HG02981 (cell line): ENCODE measurements around the gene EN2.

ENCODE experiments used
- ATAC-seq: cut with Tn5 transposase; IDR thresholded peaks from one replicate; pipeline ENCODE4 v1.9.1; 2021; ENCODE audit warnings: mild to moderate bottlenecking, moderate library complexity; ENCODE audit not compliant: unreplicated experiment

Gene EN2

DNA sequence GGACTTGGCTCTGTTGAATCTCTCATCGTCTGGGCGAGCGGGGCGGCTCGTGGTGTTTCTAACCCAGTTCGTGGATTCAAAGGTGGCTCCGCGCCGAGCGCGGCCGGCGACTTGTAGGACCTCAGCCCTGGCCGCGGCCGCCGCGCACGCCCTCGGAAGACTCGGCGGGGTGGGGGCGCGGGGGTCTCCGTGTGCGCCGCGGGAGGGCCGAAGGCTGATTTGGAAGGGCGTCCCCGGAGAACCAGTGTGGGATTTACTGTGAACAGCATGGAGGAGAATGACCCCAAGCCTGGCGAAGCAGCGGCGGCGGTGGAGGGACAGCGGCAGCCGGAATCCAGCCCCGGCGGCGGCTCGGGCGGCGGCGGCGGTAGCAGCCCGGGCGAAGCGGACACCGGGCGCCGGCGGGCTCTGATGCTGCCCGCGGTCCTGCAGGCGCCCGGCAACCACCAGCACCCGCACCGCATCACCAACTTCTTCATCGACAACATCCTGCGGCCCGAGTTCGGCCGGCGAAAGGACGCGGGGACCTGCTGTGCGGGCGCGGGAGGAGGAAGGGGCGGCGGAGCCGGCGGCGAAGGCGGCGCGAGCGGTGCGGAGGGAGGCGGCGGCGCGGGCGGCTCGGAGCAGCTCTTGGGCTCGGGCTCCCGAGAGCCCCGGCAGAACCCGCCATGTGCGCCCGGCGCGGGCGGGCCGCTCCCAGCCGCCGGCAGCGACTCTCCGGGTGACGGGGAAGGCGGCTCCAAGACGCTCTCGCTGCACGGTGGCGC, at the start of gene EN2:
EN2 (plus strand) TSS at position 19 of the 767 bp plus-strand sequence; CDS start at position 268, 249 bp downstream.
- ATAC-seq: no peak

GRCh38 chr7:155408651-155409586, 49.0 kb upstream of the EN2 start:
- no peak for ATAC-seq

- ATAC-seq: no peak
Measured at GRCh38 chr7:155409980-155410379, 47.9 kb upstream of the EN2 start.

DNA sequence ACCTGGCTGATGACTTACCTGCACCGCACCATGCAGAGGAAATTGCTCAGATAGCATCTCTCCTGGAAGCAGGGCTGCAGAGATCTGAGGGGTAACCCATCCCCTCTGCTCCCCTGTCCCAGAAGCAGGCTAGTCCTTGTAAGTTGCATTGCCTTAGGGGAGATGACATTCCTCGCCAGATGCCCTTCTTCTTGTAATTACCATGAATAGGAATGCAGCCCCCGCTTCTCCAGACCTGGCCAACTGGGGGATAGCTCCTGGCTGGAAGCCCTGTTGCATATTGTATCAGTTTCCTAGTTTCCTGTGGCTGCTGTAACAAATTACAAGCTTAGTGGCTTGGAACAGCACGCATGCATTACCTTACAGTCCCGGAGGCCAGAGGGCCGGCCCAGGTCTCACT, 47.5 kb upstream of the EN2 start:
- ATAC-seq: no peak

DNA sequence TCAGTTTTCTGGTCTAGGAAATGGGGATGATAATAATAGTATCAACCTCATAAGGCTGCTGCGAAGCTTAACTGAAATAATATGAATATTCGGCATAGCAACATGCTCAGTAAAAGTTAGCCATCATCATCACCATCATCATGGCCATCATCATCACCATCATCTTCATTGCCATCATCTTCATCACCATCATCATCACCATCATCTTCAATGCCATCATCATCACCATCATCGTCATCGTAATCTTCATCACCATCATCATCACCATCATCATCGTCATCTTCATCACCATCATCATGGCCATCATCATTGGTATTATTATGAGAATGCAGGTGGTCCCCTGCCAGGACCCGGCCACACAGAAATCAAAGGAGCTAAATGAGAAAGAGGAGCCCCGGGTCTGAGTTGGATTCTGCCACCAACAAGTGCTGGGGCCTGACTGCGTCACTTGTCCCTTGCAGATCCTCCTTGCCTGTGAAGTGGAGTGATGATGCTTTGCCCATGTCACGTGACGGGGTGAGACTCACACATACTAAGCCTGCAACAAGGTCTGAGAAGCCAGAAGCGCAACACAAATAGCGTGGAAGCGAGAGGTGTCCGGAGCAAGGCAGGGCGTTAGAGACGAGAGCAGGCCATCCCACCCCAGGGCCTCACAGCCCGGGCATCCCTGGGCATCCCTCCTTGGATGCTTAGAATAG, 46.1 kb upstream of the EN2 start:
- no peak for ATAC-seq

DNA sequence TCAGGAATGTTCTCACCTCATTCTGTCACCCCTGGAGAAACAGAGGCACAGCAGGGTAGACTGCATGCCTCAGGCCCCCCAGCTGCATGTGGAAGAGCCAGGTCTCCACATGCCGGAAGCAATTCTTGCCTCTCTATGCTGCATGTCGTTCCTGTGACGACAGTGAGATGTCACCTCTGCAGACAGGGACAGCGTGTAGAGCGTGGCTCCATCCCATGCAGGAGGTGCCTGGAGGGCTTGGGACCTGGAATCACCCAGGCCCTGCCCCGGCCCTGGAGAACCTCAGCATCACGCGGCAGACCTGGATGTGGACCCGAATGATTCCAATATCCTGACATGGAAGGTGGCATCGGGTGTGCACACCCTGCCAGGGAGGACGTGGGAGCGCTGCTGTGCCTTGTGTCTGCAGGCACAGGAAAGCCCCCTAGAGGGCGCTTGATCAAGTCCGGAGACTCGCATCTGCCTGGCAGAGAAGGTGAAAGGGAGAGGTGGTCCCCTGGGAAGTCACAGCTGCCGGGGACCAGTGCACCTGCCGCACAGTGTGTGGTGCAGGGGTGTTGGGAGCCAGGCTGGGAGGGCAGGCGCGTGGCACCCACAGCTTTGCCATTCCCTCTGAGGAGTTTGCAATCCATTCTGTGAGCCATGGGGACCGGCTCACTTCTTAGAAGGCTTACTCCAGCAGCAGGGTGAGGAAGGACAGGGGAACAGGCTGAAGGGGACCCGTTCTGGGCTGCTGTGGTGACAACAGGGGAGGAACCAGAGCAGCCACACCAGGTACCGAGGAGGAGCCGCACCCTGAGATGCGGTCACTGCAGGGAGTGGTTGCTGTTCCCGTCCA, 45.3 kb upstream of the EN2 start:
- peak; percentile 84 for ATAC-seq

DNA sequence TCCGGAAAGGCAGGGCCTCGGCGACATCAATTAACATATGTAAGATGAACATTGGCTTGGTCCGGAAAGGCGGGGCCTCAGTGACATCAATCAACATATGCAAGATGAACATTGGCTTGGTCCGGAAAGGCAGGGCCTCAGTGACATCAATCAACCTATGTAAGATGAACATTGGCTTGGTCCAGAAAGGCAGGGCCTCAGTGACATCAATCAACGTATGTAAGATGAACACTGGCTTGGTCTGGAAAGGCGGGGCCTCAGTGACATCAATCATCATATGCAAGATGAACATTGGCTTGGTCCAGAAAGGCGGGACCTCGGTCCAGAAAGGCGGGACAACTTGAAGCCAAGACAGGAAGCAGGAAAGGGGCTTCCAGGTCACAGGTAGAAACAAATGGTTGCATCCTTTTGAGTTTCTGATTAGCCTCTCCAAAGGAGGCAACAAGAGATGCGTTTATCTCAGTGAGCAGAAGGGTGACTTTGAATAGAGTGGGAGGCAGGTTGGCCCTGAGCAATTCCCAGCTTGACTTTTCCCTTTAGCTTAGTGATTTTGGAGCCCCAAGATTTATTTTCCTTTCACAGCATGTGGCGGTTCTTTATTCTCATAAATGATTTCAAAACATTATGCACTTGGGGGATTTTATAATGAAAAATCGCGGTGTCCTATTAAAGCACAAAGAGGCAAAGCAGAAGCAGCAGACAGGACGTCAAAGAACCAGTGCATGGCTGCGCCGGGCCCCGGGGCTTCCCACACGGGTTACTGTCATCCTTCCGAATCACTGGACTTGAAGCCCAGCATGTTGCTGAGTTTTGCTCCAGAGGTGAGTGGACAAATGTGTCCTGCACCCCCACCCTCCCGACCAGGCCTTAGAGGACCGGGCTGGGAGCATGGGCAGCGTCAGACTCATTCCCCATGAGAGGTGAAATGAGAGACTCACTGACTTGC, 43.1 kb upstream of the EN2 start:
- ATAC-seq: no peak

- ATAC-seq: no peak
Measured at GRCh38 chr7:155416646-155417380, 41.1 kb upstream of the EN2 start.

DNA sequence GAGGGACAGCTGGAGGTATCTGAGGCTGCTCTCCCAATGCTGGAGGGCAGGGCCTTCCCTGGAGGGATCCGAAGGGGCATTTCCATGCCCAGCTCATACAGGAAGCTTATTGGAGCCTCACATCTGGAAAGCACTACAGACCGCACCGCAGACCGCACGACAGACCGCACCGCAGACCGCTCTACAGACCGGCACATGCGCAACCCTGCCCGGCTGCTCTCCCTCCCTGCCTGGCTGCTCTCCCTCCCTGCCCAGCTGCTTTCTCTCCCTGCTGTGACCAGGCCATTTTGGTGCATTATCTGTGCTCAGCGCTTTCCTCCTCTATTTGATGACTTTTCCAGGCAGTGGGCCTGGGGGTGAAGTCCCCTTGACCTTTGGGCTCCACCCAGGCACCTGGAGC, 39.6 kb upstream of the EN2 start:
- ATAC-seq: no peak

DNA sequence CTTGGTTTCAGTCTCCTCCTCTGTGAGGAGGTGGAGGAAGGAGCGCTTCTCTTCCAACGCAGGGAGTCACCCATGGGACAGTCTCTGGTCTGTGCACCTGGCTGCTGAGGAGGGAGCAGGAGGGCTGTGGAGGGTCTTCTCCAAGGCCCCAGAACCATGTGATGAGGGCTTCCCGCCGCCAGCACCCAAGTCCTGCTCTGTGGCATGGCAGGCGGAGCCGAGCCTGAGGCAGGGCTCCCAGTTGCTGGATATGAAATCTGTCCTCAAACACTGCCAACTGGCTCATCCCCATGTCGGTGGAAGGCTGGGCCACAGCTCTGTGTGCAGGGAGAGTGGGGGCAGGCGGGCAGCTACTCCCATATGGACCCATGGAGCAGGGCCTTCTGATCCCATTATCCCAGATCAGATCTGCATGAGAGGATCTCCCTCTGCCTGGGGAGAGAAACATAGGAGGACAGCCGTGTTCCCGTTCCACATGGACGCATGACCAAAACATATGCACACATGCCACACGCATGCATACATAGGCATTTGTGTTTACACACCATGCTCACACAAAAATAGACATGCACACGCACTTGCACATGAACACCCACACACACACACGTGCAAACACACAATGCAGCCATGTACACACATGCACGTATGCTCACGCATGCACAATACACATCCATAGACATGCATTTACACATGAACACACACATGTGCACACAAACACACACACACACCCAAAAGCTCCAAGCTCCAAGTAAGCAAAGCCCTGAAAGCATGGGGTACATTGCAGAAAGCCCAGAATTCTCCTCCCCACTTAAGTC, 38.8 kb upstream of the EN2 start:
- ATAC-seq: no peak

- ATAC-seq: no peak
Measured at GRCh38 chr7:155420116-155420515, 37.8 kb upstream of the EN2 start.

- no peak for ATAC-seq
Measured at GRCh38 chr7:155422151-155422550, 35.8 kb upstream of the EN2 start.

GRCh38 chr7:155422599-155423336, 35.2 kb upstream of the EN2 start:
- no peak for ATAC-seq

DNA sequence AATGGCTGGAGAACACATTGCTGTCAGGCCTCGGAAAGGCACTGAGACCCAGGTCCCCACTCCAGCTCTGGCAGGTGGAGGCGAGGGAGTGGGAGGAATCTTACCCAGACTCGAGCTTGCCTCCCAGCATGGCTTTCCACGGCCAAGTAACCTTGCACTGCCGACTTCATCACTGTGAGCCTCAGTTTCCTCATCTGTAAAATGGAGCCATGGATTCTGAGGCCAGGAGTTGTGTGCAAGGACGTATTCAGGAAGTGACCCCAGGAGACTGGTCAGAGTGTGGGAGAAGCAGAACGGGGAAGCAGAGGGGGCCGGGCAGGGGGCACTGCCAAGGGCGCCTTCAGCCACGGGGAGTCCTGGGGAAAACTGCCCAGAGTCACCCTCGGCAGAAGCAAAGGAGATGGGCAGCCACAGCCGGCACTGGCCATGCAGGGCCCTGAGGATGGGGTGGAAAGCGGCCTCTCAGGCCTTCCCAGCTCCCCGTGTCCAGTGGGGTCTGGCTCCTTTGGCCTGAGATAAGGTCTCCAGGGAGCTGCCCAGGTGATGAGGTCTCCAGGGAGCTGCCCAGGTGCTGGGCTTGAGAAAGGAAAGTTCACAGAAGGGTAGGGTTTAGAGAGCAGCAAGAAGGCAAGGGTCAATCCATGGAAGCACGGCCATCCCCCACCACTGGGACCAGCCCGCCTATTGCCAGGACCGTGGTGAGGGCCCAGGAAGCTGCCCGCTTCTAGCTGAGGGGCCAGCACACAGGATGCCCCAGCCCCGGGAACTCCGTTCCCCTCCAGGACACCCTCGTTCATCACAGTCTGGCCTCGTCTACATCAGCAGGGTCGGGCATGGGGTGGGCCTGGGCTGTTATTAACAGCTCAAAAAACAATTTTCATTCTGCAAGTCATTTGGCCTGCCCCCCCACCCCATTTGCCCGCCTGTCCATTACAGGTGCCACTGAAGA, 34.3 kb upstream of the EN2 start:
- no peak for ATAC-seq

DNA sequence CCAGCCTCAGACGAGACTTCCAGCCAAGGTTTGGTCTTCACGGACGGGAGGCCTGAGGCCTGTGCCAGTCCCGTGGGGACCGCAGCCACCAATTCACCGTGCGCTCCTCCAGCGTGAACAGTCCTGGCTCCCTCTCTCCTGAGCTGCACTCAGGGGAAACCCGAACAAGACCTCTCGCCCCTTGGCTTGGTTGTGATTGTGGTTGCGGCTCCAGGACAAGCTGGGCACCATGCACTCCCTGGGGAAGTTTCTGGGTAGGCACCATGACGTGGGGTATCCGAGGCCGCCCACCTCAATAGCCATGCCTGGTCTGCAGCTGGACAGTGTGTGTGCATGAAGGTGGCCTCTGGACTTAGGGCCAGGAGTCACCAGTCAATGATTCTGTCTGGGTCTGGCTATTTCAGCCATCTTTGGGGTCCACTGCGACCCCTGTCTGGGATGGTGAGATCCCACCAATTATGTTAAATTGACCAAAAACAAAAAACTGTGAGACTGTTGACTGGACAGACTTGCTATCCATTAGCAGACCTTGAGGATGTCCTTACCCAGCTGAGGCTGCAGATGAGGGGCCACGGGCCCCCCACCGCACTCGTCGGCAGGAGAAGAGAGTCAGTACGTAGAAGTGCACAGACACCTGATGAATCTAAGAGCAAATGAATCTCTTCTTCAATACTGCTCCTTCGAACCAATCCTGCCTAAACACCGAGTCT, 33.5 kb upstream of the EN2 start:
- ATAC-seq: no peak

DNA sequence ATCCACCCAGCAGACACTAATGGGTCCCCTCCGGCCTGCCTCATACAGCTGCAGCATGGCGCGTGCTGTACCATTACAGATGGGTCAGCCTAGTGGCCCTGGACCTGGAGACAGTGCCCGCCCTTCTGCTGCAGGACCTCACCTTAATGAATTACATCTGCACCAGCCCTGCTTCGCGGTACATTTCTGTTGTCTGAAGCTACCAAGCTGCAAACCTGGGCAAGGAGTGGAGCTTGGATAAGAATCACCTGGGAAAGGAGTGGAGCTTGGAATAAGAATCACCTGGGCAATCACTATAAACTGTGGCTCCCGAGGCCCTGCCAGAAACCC, 33.0 kb upstream of the EN2 start:
- no peak for ATAC-seq
